Pulmonary artery endothelial cell (primary cell): ENCODE data around the gene HSPB7. TPM values are rescaled to one million over a fixed set of nuclear protein-coding genes. Genes with fewer than 3 reads are reported as not detected.
A peak's percentile ranks its signal among the peaks of the same experiment; 100 is the strongest.
"Not testable (repeated sequence)": the region's sequence is repeated elsewhere in the genome, so short reads cannot be mapped to it uniquely, and the experiment has no call there.

Experiments used
- DNase-seq: peaks from one replicate; pipeline ENCODE4 v3.0.0-alpha.2; 2011; ENCODE audit warnings: low read depth, low spot score
- total RNA-seq: library from RNA; depleted of rRNA; stranded (reverse); fragments of >200 nt; gene quantifications from 2 replicates; pipeline ENCODE4 v1.2.3, GENCODE V29; 2014

The HSPB7 gene
- total RNA-seq, 1 donor from 2014 or later = not detected

- DNase-seq = no peak
Measured at GRCh38 chr1:16051039-16051438, 33.2 kb upstream of the HSPB7 start.

DNA sequence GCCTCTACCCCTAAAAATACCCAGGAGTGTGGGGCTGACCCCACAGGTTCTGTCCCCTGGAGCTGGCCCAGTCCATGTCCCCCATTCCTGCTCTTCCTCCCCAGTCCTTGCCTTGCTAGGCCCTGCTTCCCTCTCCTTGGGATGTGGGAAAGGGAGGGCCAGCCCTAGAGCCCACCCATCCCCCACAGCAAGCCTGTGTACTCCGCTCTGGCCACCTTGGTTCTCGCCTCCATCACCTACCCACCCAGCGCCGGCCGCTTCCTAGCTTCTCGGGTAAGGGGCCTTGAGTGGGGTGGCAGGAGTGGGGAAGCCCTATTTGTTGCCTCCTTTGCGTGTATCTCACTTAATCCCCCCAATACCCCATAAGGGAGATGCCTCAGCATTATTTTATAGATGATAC lies 32.5 kb upstream of the HSPB7 start:
- no peak for DNase-seq

DNA sequence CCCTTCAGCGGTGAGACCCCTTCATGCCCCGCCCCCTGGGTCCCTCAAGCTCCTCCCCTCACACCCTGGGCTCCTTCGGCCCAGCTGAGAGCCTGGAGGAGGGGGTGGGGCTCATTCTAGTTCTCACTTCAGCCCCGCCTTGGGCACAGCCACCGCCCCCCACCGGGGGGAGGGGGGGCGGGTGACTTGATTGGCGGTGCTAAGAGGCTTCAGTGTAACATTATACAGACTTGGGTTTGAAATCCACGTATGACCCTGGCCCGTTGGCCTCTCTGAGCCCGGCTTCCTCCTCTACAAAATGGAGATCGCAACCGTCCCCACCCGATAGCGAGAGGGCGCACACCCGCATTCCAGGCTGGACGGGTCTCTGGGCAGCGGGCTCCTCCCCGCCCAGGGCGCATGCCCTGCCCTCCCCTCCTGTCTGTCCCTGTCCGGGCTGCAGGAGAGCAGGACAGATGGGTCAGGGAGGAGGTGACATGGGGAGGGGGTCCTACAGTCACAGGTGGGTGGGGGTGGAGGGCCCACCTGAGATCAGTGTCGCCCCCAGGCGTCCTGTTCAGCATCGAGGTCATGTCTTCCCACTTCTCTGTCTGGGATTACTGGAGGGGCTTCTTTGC lies 30.8 kb upstream of the HSPB7 start:
- no peak for DNase-seq

DNA sequence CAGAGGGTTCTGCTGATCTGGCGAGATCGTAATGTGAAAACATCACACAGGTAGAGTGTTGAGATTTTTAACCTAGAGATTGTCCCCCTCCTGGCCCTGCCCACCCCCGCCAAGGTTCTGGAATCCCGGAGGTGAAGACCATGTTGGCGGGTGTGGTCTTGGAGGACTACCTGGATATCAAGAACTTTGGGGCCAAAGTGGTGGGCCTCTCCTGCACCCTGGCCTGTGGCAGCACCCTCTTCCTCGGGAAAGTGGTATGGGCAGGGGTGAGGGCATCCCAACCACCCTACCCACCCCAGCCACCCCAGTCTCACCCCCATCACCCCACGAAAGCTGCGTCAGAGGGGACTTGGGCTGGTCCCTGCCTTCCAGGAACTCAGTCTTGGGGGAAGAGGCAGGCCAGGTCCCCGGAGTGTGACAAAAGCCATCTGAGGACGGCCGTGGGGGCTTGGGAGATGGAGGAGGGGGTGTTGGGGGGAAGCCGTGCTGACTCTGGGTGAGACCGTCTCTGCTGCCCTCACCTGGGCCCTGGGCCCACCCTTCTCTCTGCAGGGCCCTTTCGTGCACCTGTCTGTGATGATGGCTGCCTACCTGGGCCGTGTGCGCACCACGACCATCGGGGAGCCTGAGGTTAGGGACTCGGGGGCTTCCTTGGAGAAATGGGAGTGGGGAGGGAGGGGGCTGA lies 30.1 kb upstream of the HSPB7 start:
- DNase-seq = no peak

GRCh38 chr1:16046842-16047241 lies 29.0 kb upstream of the HSPB7 start:
- DNase-seq = no peak

- DNase-seq = no peak
Measured at GRCh38 chr1:16043950-16044349, 26.1 kb upstream of the HSPB7 start.

- DNase-seq = no peak
Measured at GRCh38 chr1:16043521-16043920, 25.7 kb upstream of the HSPB7 start, which contains the start of gene CLCNKB. CLCNKB (plus strand) TSS chr1:16043782; CDS start chr1:16044493, 711 bp downstream.

DNA sequence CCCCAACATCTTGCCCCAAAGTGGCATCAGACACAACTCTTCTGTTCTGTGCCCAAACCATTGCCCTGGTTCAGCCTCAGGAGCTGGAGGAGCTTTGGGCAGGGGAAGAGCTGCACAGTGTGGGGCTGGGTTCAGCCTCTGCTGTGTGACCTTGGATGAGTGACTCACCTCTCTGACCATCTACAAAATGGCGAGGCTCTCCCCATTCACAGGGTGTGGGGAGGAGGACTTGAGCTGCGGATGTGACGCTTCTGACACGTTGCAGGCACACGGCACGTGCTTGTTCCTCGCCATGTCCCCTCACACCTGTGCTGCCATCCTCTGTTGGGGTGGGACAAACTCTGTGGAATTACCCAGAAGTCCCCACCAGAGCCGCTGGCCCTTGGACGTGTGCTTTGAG lies 24.8 kb upstream of the HSPB7 start:
- DNase-seq = not testable (repeated sequence)

DNA sequence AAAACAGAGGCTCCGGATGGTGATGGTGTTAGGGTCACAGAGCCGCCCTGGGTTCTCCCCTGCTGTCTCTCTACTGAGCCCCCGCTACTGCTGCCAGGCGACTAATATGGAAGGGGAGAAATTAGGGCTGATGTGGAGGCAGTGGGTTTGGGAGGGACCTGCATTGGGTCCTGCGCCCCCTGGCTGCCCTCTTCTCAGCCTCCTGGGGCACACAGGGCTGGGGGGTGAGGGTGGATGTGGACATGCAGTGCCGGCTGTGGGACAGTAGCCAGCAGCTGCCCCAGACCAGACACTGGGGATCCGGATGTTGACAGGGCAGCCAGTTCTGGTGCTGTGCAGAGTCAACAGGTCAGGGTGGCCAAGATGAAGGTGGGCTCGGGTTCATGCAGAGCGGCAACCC lies 24.3 kb upstream of the HSPB7 start:
- DNase-seq = no peak

GRCh38 chr1:16041200-16041599 lies 23.4 kb upstream of the HSPB7 start:
- DNase-seq = no peak

DNA sequence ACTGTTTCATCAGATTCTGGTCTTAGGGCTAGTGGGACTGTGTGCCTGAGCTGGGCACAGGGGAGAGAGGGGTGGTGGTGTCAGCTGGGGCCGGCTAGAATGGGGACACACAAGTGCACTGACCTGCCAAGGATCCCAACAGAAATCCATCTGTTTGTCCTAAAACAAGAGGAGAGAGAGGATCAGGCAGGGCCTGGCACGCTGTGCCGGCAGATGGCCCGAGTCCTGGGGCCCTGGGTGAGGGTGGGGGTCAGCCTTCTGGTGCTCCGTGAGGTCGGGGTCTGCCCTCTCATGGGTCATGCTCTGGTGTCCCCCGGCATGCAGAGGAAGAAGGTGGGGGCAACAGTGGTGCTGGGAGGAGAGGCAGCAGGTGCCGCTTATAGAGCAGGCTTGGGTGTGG lies 22.0 kb upstream of the HSPB7 start:
- DNase-seq = not testable (repeated sequence)

DNA sequence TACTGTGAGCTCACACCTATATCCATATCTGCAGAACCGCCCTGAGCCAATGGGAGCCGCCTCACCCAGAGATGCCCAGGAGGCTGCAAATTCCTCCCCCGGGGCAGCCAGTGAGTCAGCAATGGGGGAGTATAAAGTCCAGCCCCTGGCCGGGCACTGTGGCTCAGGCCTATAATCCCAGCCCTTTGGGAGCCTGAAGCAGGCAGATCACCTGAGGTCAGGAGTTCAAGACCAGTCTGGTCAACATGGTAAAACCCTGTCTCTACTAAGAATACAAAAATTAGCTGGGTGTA lies 20.7 kb upstream of the HSPB7 start:
- DNase-seq = no peak

- not testable (repeated sequence) for DNase-seq
Measured at GRCh38 chr1:16036461-16036860, 18.6 kb upstream of the HSPB7 start.

DNA sequence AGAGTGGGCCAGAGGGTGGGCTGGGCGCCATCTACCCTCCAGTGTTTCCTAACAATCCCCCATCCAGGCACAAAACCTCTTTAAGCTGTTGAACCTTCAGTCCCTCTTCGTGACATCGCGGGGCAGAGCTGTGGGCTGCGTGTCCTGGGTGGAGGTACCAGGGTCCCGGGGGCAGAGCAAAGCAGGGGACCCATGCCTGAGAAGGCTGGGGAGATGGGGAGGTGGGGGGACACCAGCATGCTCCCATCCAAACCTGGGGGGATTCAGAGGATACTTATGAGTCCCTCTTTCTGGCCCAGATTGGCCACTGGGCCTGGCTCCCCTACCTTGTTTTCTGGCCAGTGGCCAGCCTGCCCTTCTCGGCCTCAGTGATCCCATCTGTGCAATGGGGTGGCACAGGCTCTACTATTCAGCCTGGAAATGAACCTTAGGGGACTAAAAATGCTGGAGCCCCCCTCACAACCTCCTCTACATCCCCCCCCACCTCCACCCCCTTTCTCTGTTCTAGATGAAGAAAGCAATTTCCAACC lies 15.3 kb upstream of the HSPB7 start:
- DNase-seq = not testable (repeated sequence)

GRCh38 chr1:16032388-16033102 lies 14.7 kb upstream of the HSPB7 start:
- DNase-seq = peak; percentile 49

GRCh38 chr1:16031551-16031950 lies 13.7 kb upstream of the HSPB7 start:
- no peak for DNase-seq

- DNase-seq = no peak
Measured at GRCh38 chr1:16029288-16029687, 11.4 kb upstream of the HSPB7 start.

DNA sequence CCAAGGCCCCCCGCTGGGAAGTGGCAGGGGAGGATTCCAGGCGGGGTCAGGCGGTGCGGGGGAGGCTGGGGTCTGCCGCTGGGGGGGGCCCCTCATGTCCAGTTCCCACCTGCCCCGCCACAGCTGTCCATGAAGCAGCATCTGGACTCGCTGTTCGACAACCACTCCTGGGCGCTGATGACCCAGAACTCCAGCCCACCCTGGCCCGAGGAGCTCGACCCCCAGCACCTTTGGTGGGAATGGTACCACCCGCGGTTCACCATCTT lies 11.1 kb upstream of the HSPB7 start:
- not testable (repeated sequence) for DNase-seq

DNA sequence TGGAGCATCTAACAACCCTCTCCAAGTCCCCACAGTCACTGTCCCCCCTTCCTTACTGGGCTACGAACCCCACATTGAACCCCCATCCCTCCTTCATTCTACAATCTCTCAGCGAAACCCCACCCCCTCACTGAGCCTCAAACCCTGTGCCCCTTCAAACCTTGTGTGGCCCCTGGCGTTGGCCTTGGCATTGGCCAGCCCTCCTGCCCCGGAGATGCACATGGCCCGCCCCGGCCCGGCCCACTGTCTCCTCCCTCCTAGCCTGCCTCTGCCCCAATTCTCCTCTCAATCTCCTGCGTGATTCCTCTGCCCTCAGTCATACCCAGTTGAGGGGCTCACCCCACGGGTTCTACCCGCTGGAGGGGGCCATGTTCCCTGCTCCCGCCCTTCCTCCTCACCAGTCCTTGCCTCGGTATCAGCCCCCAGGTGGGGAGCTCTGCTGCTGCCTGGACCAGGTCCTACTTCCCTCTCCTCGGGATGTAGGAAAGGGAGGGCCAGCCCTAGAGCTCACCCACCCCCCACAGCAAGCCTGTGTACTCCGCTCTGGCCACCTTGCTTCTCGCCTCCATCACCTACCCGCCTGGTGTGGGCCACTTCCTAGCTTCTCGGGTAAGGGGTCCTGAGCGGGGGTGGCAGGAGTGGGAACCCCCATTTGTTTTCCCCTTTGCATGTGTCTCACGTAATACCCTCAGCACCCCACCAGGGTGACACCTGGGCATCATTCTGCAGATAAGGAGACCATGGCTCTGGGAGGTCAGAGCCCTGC lies 10.6 kb upstream of the HSPB7 start:
- no peak for DNase-seq

- DNase-seq = no peak
Measured at GRCh38 chr1:16026723-16027484, 9.1 kb upstream of the HSPB7 start.

DNA sequence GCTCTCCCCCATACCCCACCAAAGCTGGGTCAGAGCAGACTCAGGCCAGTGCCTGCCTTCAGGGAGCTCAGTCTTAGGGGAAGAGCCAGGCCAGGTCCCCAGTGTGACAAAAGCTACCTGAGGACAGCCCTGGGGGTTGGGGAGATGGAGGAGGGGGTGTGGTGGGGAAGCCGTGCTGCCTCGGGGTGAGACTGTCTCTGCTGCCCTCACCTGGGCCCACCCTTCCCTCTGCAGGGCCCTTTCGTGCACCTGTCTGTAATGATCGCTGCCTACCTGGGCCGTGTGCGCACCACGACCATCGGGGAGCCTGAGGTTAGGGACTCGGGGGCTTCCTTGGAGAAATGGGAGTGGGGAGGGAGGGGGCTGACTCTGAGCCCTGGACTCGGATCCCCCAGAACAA lies 8.5 kb upstream of the HSPB7 start:
- DNase-seq = not testable (repeated sequence)
